DOHH2 (cell line): ENCODE data around the gene TMEM80.

Experiments
- EZH2phosphoT487 ChIP-seq: fragments of 200-600 bp; sonication (generic); IDR thresholded peaks from 2 replicates; pipeline ENCODE4 v1.6.1; 2017; ENCODE audit warnings: borderline replicate concordance, mild to moderate bottlenecking, antibody characterized with exemption, low read length, moderate library complexity, mixed read lengths
- TF ChIP-seq, protein P1 (sequence below): fragments of 200-600 bp; sonication (generic); IDR thresholded peaks from one replicate; pipeline ENCODE4 v1.5.1; 2014; ENCODE audit warnings: antibody characterized with exemption, mild to moderate bottlenecking, low read depth, low read length; ENCODE audit not compliant: poor library complexity, severe bottlenecking

DNA sequence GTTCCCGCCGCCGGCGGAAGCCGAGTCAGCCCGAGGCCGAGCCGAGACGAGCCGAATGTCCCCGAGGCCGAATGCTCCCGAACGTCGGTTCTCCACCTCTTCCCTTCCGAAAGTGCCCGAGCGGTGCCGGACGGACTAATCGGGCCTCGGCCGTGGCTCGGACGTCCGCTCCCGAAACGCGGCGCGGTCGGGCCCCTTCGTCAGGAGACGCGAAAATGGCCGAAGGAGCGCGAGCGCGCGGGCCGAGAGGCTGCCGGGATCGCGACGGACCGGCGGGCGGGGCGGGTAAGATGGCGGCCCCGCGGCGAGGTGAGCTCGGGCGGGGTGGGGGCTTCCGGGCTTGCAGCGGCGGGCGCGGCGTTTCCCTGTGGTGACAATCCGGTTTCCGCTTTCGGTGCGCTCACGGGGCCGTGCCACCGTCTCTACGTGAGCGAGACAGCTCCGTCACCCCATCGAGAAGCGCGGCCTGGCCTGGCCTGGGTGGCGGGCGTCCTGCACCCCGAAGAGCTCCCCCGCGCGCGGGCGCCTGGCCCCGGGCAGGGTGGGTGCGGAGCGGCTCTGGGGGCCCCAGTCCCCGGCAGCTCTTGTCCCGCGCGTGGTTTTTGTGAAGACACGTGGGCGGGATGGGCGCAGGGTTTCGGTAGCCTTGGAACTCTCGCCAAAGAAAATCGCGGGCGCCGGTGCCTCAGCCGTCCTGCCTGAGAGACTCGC, at the start of gene TMEM80:
- TF ChIP-seq, protein P1, sequence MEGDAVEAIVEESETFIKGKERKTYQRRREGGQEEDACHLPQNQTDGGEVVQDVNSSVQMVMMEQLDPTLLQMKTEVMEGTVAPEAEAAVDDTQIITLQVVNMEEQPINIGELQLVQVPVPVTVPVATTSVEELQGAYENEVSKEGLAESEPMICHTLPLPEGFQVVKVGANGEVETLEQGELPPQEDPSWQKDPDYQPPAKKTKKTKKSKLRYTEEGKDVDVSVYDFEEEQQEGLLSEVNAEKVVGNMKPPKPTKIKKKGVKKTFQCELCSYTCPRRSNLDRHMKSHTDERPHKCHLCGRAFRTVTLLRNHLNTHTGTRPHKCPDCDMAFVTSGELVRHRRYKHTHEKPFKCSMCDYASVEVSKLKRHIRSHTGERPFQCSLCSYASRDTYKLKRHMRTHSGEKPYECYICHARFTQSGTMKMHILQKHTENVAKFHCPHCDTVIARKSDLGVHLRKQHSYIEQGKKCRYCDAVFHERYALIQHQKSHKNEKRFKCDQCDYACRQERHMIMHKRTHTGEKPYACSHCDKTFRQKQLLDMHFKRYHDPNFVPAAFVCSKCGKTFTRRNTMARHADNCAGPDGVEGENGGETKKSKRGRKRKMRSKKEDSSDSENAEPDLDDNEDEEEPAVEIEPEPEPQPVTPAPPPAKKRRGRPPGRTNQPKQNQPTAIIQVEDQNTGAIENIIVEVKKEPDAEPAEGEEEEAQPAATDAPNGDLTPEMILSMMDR: no peak
- TF ChIP-seq EZH2phosphoT487: no peak
